C4-2B (cell line): ENCODE results near the gene MLLT3.

Experiments
- CTCF ChIP-seq: fragments of 450-650 bp; conservative IDR thresholded peaks from 2 replicates; pipeline ENCODE4 v1.5.1; 2017; ENCODE audit warnings: mild to moderate bottlenecking
- ZFX ChIP-seq: fragments of 450-650 bp; IDR thresholded peaks from 2 replicates; pipeline ENCODE4 v1.6.1; 2017

DNA sequence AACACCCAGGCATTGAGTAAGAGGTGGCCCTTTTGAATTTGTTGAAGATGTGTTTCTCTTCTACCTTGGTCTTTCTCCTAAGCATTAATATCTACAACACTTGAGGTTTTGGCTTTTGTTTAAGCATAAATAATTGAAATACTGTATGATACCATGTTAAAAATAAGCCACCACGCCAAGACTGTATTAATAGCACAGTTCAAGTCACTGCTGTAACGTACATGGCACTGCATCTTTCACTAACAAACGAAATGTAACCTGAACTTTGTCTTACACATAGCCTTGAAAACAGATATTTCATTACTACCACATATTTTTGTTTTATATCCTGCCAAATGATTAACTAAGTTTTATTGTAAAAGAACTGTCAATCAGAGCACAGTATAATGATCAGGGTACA is 112.8 kb downstream of the MLLT3 start:
- no peak for TF ChIP-seq CTCF
- TF ChIP-seq ZFX, result no peak
